HepG2 (cell line): Measurements from ENCODE around the gene OPN5. TPM values are rescaled to one million over a fixed set of nuclear protein-coding genes. Genes with fewer than 3 reads are reported as not detected.
A peak's percentile ranks its signal among the peaks of the same experiment; 100 is the strongest.

Source experiments
- AFF4 ChIP-seq: sonication (generic); formaldehyde crosslinking; IDR thresholded peaks from 2 replicates; pipeline ENCODE4 v1.4.0; 2020; ENCODE audit warnings: missing genetic modification reagents
- CHD2 ChIP-seq: IDR thresholded peaks from 2 replicates; pipeline ENCODE4 v1.6.1; 2011; ENCODE audit warnings: low read depth, low read length, improper control_type of control experiment
- FOSL1 ChIP-seq: sonication (generic); formaldehyde crosslinking; IDR thresholded peaks from 2 replicates; pipeline ENCODE4 v1.9.0; 2021; ENCODE audit warnings: missing genetic modification reagents, borderline replicate concordance
- FUBP1 ChIP-seq: sonication (generic); formaldehyde crosslinking; IDR thresholded peaks from 2 replicates; pipeline ENCODE4 v1.5.1; 2020; ENCODE audit warnings: missing genetic modification reagents, mild to moderate bottlenecking, borderline replicate concordance
- GABPB1 ChIP-seq: IDR thresholded peaks from 2 replicates; pipeline ENCODE4 v1.6.1; 2016; ENCODE audit warnings: mild to moderate bottlenecking, missing genetic modification reagents, moderate library complexity, missing compliant biosample characterization
- IRX3 ChIP-seq: sonication (generic); formaldehyde crosslinking; IDR thresholded peaks from 2 replicates; pipeline ENCODE4 v1.8.1; 2023; ENCODE audit warnings: mild to moderate bottlenecking, low read depth, missing genetic modification reagents, borderline replicate concordance
- JUNB ChIP-seq: sonication (generic); formaldehyde crosslinking; IDR thresholded peaks from 2 replicates; pipeline ENCODE4 v1.8.0; 2022; ENCODE audit warnings: missing genetic modification reagents, mild to moderate bottlenecking, borderline replicate concordance
- MTA3 ChIP-seq: sonication (generic); formaldehyde crosslinking; IDR thresholded peaks from 2 replicates; pipeline ENCODE4 v1.4.0; 2020; ENCODE audit warnings: missing genetic modification reagents
- REL ChIP-seq: sonication (generic); formaldehyde crosslinking; conservative IDR thresholded peaks from 2 replicates; pipeline ENCODE4 v1.8.0; 2022; ENCODE audit warnings: mild to moderate bottlenecking, missing genetic modification reagents, moderate library complexity
- RFX5 ChIP-seq: IDR thresholded peaks from 2 replicates; pipeline ENCODE4 v1.6.1; 2011; ENCODE audit warnings: low read depth, low read length, improper control_type of control experiment
- SIN3A ChIP-seq: IDR thresholded peaks from 2 replicates; pipeline ENCODE4 v1.6.1; 2011; ENCODE audit warnings: low read depth, mild to moderate bottlenecking, control low read depth, low read length, borderline replicate concordance
- SOX6 ChIP-seq, 2 experiments: fragments of 450-650 bp in 1 of 2; sonication (generic) in 1 of 2; formaldehyde crosslinking in 1 of 2; IDR thresholded peaks; 2 replicates each; pipeline versions ENCODE4 v1.4.0 to v1.6.1; 2017 to 2020; ENCODE audit warnings: antibody characterized with exemption in 1 of 2, mild to moderate bottlenecking in 1 of 2, missing genetic modification reagents in 1 of 2
- TERF1 ChIP-seq: sonication (generic); formaldehyde crosslinking; IDR thresholded peaks from 2 replicates; pipeline ENCODE4 v1.8.0; 2022; ENCODE audit warnings: mild to moderate bottlenecking, missing genetic modification reagents, moderate library complexity
- TRIM22 ChIP-seq: fragments of 450-650 bp; IDR thresholded peaks from 2 replicates; pipeline ENCODE4 v1.6.1; 2017
- ZNF501 ChIP-seq: sonication (generic); formaldehyde crosslinking; IDR thresholded peaks from 2 replicates; pipeline ENCODE4 v1.5.1; 2020; ENCODE audit warnings: mild to moderate bottlenecking, moderate library complexity, missing genetic modification reagents
- ZNF556 ChIP-seq: sonication (generic); formaldehyde crosslinking; IDR thresholded peaks from 2 replicates; pipeline ENCODE4 v1.4.0; 2020; ENCODE audit warnings: mild to moderate bottlenecking, missing genetic modification reagents, borderline replicate concordance
- ZNF580 ChIP-seq: IDR thresholded peaks from 2 replicates; pipeline ENCODE4 v1.6.1; 2016; ENCODE audit warnings: low read depth, borderline replicate concordance
- ZNF790 ChIP-seq: sonication (generic); formaldehyde crosslinking; IDR thresholded peaks from 2 replicates; pipeline ENCODE4 v1.8.0; 2022; ENCODE audit warnings: missing genetic modification reagents, mild to moderate bottlenecking, borderline replicate concordance
- polyA plus RNA-seq, 8 experiments: library from polyadenylated mRNA; depleted of rRNA in 3 of 8; stranded (reverse) in 7 of 8; unstranded in 1 of 8; fragments of >200 nt; fragmentation: Illumina TruSeq in 4 of 8; extraction: Trizol in 4 of 8; gene quantifications; 2 replicates each; pipeline versions ENCODE4 v1.2.1 to v1.2.3, GENCODE V29; 2011 to 2016; ENCODE audit warnings: low read depth in 4 of 8, missing spikeins in 1 of 8, mixed read lengths in 1 of 8; ENCODE audit not compliant: insufficient read depth in 1 of 8
- total RNA-seq, 5 experiments: library from RNA; depleted of rRNA; stranded (reverse); fragments of >200 nt; fragmentation: Illumina TruSeq; extraction: Trizol; gene quantifications; 2 replicates each; pipeline ENCODE4 v1.2.3, GENCODE V29; 2016; ENCODE audit warnings: low read depth in 1 of 5

Gene OPN5
- total and polyA plus RNA-seq, 2 of the 13 experiments (the other 11 are each of a cell fraction or from before 2014, with no cell fraction given) = not detected

- TF ChIP-seq IRX3 (CRISPR knock-in tag) (no peak), TERF1 (CRISPR knock-in tag) (no peak), TRIM22 (no peak), AFF4 (CRISPR knock-in tag) (no peak), FUBP1 (CRISPR knock-in tag) (no peak), MTA3 (CRISPR knock-in tag) (no peak), ZNF556 (CRISPR knock-in tag) (no peak; the same call in 1 of the 2 replicates), ZNF790 (CRISPR knock-in tag) (no peak), FOSL1 (CRISPR knock-in tag) (no peak), SOX6 (IDR thresholded peaks at IDR 0.05) (no peak), SOX6 (CRISPR knock-in tag; IDR thresholded peaks at IDR 0.05) (peak; percentile 20; the same call in 1 of the 2 replicates), CHD2 (no peak), JUNB (CRISPR knock-in tag) (no peak), GABPB1 (CRISPR knock-in tag) (no peak), ZNF580 (CRISPR knock-in tag) (0 out of 2 replicates have a peak, but pooled peaks have one; percentile 35), SIN3A (no peak), ZNF501 (CRISPR knock-in tag) (peak; percentile 85; the same call in 1 of the 2 replicates), REL (0 out of 2 replicates have a peak, but pooled peaks have one; percentile 49), RFX5 (no peak)
These were observed 6.0 kb downstream of the OPN5 start (continued) for GRCh38 chr6:47787620-47788497.
